ENCODE results near the gene BNIP3.

BNIP3 gene

GRCh38 chr10:131942455-131942854 is 39.3 kb downstream of the BNIP3 start:
- Histone ChIP-seq H4K20me1 (ENCODE audit: control insufficient read depth, insufficient read depth, low read depth, low read length) (0 out of 2 replicates have a peak, but pooled peaks cover 5% of the 10 kb centered on the region), H3K36me3 (ENCODE audit: control insufficient read depth, low read length) (peaks cover 87% of the 10 kb centered on the region), H3K79me2 (ENCODE audit: control insufficient read depth, low read length) (no peaks in the 10 kb centered on the region), H3K4me2 (ENCODE audit: low read length) (no peak overlapping the region), H3K9me2 (replicated peaks; ENCODE audit: control insufficient read depth, low read length) (no peaks in the 10 kb centered on the region), H3K27me3 (ENCODE audit: control insufficient read depth, low read length) (no peaks in the 10 kb centered on the region), H3K27ac (ENCODE audit: low read depth, low read length) (no peak overlapping the region), H3K4me1 (ENCODE audit: control insufficient read depth, low read length) (no peaks in the 10 kb centered on the region), H3K9me3 (ENCODE audit: control insufficient read depth, insufficient read depth, low read length) (no peaks in the 10 kb centered on the region), H3K4me3 (ENCODE audit: low read length) (no peak overlapping the region), H3F3A (ENCODE audit: control insufficient read depth, insufficient read depth) (no peaks in the 10 kb centered on the region)
- TF ChIP-seq CTCF (IDR thresholded peaks at IDR 0.05; ENCODE audit: low read depth, low read length, poor library complexity, severe bottlenecking) (no peak), EZH2phosphoT487 (IDR thresholded peaks at IDR 0.05; ENCODE audit: borderline replicate concordance, low read length) (no peak)

- no peak overlapping the region for H3K4me3 ChIP-seq (ENCODE audit: low read length)
- no peak overlapping the region for H3K27ac ChIP-seq (ENCODE audit: low read depth, low read length)
- H3K9me2 ChIP-seq (replicated peaks; ENCODE audit: control insufficient read depth, low read length) = no peaks in the 10 kb centered on the region
- peaks cover 4% of the 10 kb centered on the region; the same call in 1 of the 2 replicates for H3K4me1 ChIP-seq (ENCODE audit: control insufficient read depth, low read length)
- no peaks in the 10 kb centered on the region for H3K9me3 ChIP-seq (ENCODE audit: control insufficient read depth, insufficient read depth, low read length)
- TF ChIP-seq EZH2phosphoT487 (IDR thresholded peaks at IDR 0.05; ENCODE audit: borderline replicate concordance, low read length) (no peak), CTCF (IDR thresholded peaks at IDR 0.05; ENCODE audit: low read depth, low read length, poor library complexity, severe bottlenecking) (no peak)
- H3F3A ChIP-seq (ENCODE audit: control insufficient read depth, insufficient read depth) = no peaks in the 10 kb centered on the region
- H3K36me3 ChIP-seq (ENCODE audit: control insufficient read depth, low read length) = peaks cover 74% of the 10 kb centered on the region
- peaks cover 29% of the 10 kb centered on the region for H3K79me2 ChIP-seq (ENCODE audit: control insufficient read depth, low read length)
- peaks cover 13% of the 10 kb centered on the region; the same call in 1 of the 2 replicates for H4K20me1 ChIP-seq (ENCODE audit: control insufficient read depth, insufficient read depth, low read depth, low read length)
- no peak overlapping the region for H3K4me2 ChIP-seq (ENCODE audit: low read length)
- H3K27me3 ChIP-seq (ENCODE audit: control insufficient read depth, low read length) = no peaks in the 10 kb centered on the region
Observed at GRCh38 chr10:131938681-131939080, 43.0 kb downstream of the BNIP3 start.

GRCh38 chr10:131937836-131938235 is 43.9 kb downstream of the BNIP3 start:
- Histone ChIP-seq H3K4me2 (ENCODE audit: low read length) (no peak overlapping the region), H3K79me2 (ENCODE audit: control insufficient read depth, low read length) (peaks cover 37% of the 10 kb centered on the region), H3K9me2 (replicated peaks; ENCODE audit: control insufficient read depth, low read length) (no peaks in the 10 kb centered on the region), H3K36me3 (ENCODE audit: control insufficient read depth, low read length) (peaks cover 70% of the 10 kb centered on the region), H3K9me3 (ENCODE audit: control insufficient read depth, insufficient read depth, low read length) (no peaks in the 10 kb centered on the region), H3K4me1 (ENCODE audit: control insufficient read depth, low read length) (peaks cover 4% of the 10 kb centered on the region; the same call in 1 of the 2 replicates), H3K4me3 (ENCODE audit: low read length) (no peak overlapping the region), H4K20me1 (ENCODE audit: control insufficient read depth, insufficient read depth, low read depth, low read length) (peaks cover 7% of the 10 kb centered on the region; the same call in 1 of the 2 replicates), H3K27me3 (ENCODE audit: control insufficient read depth, low read length) (no peaks in the 10 kb centered on the region), H3K27ac (ENCODE audit: low read depth, low read length) (no peak overlapping the region), H3F3A (ENCODE audit: control insufficient read depth, insufficient read depth) (no peaks in the 10 kb centered on the region)
- TF ChIP-seq CTCF (IDR thresholded peaks at IDR 0.05; ENCODE audit: low read depth, low read length, poor library complexity, severe bottlenecking) = no peak

Data from DOHH2 (cell line).